ENCODE measurements around the gene GALNT2.
A peak's percentile ranks its signal among the peaks of the same experiment; 100 is the strongest.

Gene GALNT2

GRCh38 chr1:230309646-230310177 lies 242.7 kb downstream of the GALNT2 start:
- DNase-seq (ENCODE audit: low read depth in 2 of 2): no peak
- TF ChIP-seq, protein P1, sequence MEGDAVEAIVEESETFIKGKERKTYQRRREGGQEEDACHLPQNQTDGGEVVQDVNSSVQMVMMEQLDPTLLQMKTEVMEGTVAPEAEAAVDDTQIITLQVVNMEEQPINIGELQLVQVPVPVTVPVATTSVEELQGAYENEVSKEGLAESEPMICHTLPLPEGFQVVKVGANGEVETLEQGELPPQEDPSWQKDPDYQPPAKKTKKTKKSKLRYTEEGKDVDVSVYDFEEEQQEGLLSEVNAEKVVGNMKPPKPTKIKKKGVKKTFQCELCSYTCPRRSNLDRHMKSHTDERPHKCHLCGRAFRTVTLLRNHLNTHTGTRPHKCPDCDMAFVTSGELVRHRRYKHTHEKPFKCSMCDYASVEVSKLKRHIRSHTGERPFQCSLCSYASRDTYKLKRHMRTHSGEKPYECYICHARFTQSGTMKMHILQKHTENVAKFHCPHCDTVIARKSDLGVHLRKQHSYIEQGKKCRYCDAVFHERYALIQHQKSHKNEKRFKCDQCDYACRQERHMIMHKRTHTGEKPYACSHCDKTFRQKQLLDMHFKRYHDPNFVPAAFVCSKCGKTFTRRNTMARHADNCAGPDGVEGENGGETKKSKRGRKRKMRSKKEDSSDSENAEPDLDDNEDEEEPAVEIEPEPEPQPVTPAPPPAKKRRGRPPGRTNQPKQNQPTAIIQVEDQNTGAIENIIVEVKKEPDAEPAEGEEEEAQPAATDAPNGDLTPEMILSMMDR (IDR thresholded peaks at IDR 0.05; ENCODE audit: low read depth, low read length): no peak
- H3K4me3 ChIP-seq (replicated peaks in 1 of 2; ENCODE audit: low read depth in 2 of 2, low read length in 2 of 2): no peak overlapping the region

- H3K4me3 ChIP-seq (replicated peaks in 1 of 2; ENCODE audit: low read depth in 2 of 2, low read length in 2 of 2): no peak overlapping the region
- TF ChIP-seq, protein P1 (IDR thresholded peaks at IDR 0.05; ENCODE audit: low read depth, low read length): peak; percentile 91
- peak; percentile 83 to 85 for DNase-seq (ENCODE audit: low read depth in 2 of 2)
These were observed 243.5 kb downstream of the GALNT2 start for GRCh38 chr1:230310381-230311163.

DNA sequence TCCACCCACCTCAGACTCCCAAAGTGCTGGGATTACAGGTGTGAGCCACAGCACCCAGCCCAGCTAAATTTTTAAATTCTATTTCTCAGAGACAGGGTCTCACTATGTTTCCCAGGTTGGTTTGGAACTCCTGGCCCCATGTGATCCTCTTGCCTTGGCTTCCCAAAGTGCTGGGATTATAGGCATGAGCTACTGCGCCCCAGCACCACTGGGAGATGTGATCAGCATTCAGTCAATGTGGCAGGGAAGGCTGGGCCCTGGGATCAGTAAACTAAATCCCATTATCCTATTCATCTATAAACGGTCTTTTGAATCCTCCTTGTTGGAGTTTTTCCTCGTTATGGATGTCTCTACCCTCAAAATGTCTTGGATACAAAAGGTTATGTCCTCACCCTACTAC lies 245.6 kb downstream of the GALNT2 start:
- TF ChIP-seq, protein P1 (IDR thresholded peaks at IDR 0.05; ENCODE audit: low read depth, low read length): no peak
- no peak for DNase-seq (ENCODE audit: low read depth in 2 of 2)
- H3K4me3 ChIP-seq (replicated peaks in 1 of 2; ENCODE audit: low read depth in 2 of 2, low read length in 2 of 2): no peak overlapping the region

DNA sequence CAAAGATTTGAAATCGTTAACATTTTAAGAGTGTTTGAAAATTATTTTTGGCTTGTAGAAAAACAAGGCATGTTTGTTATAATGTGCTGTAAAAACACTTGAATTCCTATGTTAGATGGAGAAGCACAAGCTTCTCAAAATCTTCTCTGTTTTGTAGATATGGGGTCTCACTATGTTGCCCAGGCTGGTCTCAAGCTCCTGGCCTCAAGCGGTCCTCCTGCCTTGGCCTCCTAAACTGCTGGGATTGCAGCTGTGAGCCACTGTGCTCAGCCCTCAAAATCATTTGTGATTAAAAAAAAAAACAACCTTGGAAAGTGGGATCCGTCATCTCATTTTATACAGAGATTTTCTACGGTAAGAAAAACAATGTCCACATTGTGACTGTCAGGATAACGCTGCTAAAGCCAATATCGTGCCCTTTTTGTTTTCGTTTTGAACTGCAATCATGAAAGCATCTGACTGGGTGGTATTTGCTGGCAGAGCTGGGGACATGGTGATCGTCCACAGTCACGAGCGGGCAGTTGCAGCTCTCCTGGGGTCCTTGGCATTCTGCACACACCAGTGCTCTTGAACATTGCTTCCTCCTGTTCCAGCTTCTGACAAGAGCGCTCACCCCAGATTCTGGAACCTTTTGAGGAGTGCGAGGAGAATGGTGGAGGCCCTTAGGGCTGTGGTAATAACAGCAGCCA lies 246.6 kb downstream of the GALNT2 start:
- TF ChIP-seq, protein P1 (IDR thresholded peaks at IDR 0.05; ENCODE audit: low read depth, low read length): no peak

DNA sequence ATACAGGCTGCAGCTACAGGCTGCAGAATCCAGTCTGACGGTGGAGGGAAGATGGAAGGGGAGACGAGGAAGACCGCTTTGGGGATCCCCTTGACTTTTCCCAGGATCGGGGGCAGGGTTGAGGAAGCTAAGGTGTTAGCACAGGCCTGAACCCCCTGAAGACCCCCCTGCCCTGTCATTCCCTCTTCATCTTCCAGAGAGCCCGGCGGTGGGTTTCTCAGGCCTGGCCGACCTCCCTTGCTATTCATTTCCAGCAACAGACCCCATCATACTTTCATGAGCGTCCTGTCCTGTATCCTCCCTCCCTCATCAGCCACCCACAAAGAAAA lies 247.1 kb downstream of the GALNT2 start:
- no peak overlapping the region for H3K4me3 ChIP-seq (replicated peaks in 1 of 2; ENCODE audit: low read depth in 2 of 2, low read length in 2 of 2)
- TF ChIP-seq, protein P1 (IDR thresholded peaks at IDR 0.05; ENCODE audit: low read depth, low read length): no peak
- no peak for DNase-seq (ENCODE audit: low read depth in 2 of 2)

More for the DNA sequence above, 246.6 kb downstream of the GALNT2 start:
- no peak overlapping the region for H3K4me3 ChIP-seq (replicated peaks in 1 of 2; ENCODE audit: low read depth in 2 of 2, low read length in 2 of 2)
- no peak for DNase-seq (ENCODE audit: low read depth in 2 of 2)

- DNase-seq (ENCODE audit: low read depth in 2 of 2): no peak
- no peak overlapping the region for H3K4me3 ChIP-seq (replicated peaks in 1 of 2; ENCODE audit: low read depth in 2 of 2, low read length in 2 of 2)
- TF ChIP-seq, protein P1 (IDR thresholded peaks at IDR 0.05; ENCODE audit: low read depth, low read length): no peak
These were observed 248.1 kb downstream of the GALNT2 start for GRCh38 chr1:230315099-230315498.
